Cerebellar cortex (tissue), 1 donor: ENCODE data around the gene ALDH3A1.

Experiments used
- DNase-seq: peaks from one replicate; pipeline ENCODE4 v3.0.0-alpha.2; 2015; ENCODE audit warnings: low spot score

The ALDH3A1 gene

GRCh38 chr17:19759568-19760549 is 11.8 kb upstream of the ALDH3A1 start:
- DNase-seq: no peak

DNA sequence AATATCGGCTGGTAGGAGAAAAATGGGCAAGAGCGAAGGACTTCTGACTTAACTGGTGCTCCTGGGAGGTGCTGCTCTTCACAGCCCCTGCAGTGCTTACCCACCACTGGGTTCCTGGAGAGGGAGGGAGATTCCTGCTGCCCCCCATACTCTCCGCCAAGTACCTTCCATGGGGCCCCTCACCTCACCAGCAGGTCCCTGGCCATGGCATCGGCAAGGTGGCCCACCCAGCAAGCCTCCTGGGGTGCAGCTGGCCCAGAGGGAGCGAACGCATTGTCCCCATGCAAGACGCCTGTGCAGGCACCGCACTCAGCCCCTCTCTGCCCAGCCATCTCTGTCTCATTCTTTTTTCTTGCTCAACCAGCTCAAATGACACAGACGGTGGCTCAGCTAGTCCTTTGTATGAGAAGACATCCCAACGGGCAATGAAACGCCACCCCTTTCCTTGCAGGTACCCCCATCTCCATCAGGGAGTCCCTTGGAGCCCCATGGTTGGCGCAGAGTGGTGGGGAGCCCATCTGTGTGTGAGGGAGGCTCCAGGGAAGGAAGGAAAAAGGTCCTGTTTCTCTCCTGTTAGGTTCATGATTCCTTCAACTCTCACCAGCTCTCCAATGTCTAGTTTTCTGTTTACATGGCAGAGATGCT is 9.6 kb upstream of the ALDH3A1 start:
- no peak for DNase-seq

- no peak for DNase-seq
Observed at GRCh38 chr17:19756546-19756945, 8.4 kb upstream of the ALDH3A1 start.

DNA sequence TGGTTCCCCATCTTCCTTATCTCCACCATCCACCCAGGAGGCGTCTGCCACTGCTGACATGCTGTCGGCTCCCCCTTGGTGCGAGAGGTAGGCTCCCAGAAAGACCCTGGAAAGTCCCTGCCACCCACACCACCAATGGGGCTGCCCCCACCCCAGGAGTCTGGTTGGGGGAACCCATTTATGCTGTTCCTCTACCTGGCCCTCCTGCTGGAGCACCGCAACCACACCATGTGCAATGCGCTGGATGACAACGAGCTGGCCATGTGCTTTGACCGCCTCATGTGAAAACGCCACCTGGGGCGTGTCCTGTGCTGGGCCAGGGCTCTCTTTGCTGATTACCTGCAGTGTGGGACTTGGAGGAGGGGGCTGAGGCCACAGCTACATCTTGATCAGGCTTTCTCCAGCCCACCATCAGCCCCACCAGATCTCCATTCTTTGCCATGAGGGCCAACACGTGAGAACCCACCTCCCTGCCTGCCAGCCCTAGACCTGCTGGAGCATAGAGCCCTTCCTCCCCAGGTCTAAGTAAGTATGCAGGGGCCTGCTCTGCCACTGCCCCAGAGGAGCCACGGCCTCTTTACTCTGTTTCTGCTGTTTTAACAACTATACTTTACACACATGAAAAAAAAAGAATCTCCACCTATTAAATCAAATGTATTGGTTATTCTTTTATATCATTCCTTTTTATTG is 7.9 kb upstream of the ALDH3A1 start:
- no peak for DNase-seq

DNA sequence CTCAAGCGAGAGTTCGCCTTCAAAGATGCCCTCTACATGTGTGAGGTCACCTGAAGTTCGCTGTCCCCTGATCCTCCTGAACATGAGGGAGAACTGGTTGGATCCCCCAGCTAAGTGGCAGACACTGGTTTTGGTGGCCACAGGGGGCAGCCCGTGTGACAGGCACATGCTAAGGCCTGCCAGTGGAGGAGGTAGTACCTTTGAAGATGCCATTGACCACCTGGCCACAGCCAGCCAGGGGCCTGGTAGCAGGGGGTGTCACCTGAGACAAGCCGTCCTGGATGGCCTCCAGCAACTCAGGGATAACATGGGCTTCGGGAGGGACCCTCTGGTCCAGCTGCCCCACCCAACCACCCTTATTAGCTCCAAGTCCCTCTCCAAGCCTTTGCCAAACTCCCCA is 7.3 kb upstream of the ALDH3A1 start:
- DNase-seq: no peak

DNA sequence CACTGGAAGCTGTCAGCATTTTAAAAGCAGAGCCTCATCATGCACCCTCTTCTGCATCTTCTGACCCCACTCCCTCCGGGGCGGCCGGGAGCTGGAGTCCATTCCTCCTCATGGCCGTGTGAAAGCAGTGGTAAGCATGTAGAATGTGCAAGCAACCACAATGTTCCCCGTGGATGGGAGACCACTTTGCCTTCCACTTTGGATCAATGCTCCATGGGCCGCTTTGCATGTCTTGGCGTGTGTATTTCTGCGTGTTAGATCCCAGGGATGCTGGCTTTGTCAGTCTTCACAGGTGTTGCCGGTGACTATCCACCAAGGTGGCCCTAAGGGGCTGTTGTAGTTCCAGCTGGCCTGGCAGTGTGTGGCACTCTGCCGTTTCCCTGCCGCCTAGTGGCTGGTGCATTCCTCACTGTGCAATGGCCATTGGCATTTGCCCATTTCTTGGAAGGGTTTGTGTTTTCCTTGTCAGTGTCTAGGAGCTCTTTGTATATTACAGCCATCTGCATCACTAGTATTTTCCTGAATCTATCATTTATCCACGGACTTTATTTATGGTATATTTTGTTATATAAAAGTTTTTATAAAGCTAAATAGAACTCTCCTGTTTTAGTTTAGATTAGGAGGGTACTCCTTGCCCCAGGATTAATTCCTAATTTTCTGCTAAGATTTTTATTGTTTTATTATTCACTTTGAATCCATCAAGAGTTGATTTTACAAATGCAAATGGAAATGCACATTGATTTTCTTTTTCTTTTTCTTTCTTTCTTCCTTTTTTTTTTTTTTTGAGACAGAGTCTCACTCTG is 5.8 kb upstream of the ALDH3A1 start:
- DNase-seq: peak; percentile 61

DNA sequence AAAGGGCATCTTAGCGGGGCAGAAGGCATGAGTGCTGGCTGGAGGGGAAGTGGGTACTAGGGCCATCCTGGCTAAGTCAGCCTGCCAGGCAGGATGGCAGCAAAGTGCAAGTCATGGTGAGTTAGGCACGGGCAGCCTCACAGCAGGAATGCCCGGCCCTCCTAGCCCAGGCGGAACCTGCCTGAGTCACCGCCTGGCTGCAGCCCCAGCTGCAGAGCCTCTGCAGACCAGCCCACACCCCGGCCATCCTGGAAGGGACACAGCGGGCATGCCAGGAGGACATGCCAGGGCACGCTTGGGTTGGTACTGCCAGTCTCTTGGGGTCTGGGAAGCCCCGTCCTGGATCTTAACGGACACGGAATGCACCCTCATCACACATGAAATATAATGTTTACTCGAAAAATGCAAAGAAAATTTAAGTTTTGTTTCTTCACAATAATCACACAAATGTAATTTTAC is 5.0 kb upstream of the ALDH3A1 start:
- DNase-seq: no peak

- DNase-seq: no peak
Observed at GRCh38 chr17:19752216-19753050, 4.3 kb upstream of the ALDH3A1 start.

DNA sequence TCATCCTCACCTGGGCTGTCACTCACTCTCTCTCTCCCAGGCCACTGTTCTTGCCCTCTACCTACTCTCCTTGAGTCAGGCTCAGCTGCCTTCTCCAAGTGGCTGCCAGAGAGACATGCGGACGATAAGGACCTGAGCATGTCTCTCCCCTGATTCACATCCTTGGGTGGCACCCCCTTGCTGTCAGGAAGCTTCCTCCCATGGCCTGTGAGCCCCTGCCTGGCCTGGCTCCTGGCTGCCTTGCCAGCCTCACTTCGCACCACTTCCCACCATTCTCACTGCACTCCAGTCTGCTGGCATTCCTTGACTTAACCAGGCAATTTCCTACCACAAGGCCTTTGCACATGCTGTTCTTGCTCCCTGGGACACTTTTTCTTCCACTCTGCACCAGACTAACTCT is 2.7 kb upstream of the ALDH3A1 start:
- no peak for DNase-seq

DNA sequence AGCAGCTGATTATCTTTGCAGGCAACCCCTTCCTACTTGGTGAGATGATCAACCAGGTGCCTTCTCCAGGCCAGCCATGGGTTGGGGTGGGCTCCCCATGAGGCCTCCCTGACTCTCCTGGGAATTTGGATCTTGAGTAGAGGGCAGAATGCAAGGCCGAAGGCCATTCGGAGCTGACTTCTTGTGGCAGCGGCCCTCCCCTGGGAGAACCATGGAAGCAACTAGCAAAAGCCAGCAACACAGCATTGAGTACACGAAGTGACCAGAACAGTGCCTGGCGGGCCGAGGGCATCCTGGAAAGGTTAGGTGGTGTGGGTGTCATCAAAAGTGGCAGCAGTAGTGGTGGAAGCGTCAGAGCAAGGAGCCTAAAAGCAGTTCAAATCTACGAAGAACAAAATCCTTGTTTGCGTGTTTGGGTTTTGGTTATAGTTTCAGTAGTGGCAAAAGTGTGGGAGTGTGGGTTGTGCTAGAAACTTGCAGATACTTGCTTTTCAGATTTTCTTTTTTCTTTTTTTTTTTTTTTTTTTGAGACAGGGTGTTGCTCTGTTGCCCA is 2.0 kb upstream of the ALDH3A1 start:
- no peak for DNase-seq

GRCh38 chr17:19748807-19749193 is 702 bp upstream of the ALDH3A1 start:
- DNase-seq: no peak

GRCh38 chr17:19747159-19747719 is 859 bp downstream of the ALDH3A1 start:
- no peak for DNase-seq

DNA sequence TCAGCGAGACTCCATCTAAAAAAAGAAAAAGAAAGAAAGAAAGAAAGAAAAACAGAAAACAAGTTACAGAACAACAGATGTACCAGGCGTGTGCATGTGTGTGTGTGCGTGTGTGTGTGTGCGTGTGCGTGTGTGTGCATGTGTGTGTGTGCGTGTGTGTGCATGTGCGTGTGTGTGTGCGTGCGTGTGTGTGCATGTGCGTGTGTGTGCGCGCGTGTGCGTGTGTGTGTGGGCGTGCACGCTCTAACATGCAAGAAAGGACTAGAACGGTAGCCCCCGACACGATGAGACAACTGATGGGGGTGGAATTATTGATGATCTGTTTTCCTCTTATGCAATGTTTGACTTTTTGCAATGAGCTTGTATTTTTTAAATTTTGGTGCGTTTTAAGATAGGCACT is 1.6 kb downstream of the ALDH3A1 start:
- DNase-seq: no peak

DNA sequence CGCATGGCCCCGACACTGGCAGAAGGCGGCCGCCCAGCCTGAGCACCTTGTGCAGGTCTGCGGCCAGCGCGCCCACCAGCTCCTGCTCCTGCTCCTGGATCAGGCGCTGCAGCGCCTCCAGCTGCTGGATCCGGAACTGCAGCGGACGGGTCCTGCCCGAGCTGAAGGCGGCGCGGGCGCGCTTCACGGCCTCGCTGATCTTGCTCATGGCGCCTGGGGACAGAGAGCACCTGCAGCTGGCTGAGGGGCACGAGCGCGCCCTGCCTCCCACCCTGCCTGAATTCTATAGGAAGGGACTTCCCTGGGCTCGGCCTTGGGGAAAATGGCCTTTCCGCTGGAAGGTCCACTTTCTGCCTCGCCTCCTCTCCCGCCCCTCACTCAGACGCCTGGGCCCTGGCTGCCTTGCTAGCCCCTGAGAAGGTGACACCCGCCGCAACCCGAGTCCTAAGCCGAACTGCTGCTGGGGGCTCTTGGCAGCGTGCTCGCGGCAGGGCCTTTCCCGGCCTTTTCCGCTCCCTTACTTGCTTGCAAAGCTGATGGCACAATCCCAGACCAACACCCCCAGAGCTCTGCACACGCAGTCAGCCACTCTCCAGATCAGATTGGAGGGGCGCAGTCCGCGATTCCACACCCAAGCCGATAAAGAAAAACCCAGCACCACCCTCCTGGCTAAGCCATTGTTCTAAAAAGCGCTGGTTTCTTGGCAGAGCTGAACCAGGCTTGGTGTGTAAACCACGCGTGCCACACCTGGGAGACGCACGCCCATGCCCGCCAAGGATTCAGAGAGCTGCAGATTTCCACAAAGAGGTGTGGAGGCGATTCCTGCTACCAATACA is 3.0 kb downstream of the ALDH3A1 start:
- DNase-seq: peak; percentile 81

DNA sequence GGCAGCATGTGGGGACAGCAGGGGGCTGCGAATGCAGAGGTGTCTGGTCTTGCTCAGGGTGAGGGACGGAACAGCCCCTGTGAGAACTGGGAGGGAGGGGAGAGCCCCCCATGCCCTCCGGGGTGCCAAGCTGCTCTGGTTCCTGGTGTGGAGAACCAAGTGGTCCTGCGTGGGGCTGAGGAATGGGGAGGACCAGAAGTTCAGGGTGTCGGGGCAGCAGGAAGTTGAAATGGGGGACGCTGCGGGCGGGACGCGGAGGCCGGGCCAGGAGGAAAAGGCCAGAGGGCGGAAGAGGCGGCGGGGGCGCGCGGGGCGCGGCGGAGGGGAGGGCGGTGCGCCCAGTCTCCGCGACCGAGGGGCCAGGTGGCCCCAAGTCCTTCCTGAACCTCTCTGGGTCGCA is 3.6 kb downstream of the ALDH3A1 start:
- DNase-seq: no peak

DNA sequence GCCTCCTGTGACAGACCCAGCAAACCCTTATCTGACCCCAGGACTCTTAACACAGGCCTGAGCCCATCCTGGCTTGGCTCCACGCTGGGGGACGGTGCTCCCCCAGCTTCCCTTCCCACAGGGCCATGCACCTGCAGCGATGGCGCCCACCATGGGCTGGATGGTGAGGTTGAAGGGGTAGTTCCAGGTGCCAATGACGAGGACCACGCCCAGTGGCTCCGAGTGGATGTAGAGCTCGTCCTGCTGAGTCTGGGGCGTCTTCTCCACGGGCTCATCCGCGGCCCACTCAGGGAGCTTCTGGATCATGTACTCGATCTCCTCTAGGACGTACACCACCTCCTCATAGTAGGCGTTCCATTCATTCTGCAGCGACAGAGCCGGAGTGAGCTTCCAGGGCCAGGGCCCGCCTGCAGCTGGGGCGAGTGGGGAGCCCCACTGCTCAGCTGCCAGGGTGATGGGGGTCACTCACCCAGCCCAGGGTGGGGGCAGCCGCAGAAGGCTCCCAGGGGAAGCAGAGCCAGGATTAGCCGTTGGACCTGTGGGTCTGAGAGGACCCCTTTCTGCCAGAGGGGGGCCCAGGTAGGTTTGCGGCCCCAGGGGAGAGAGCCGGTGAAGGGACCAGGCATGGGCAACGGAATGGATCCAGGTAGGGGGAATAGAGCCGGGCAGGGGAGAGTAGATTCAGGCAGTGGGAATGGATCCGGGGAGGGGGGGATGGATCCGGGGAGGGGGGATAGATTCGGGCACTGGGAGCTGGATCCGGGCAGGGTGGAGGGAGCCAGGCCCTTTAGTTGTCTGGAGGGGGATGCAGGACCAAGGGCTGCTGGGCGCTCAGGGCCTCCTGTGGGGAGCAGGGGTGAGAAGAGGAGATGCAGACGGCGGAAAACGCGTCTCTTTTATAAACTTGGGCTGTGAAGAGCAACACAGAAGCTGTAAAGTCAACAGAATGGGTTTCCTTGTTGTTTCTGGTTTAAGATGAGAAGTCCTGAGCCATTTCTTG is 4.7 kb downstream of the ALDH3A1 start:
- DNase-seq: no peak

GRCh38 chr17:19742495-19742894 is 5.6 kb downstream of the ALDH3A1 start:
- no peak for DNase-seq

GRCh38 chr17:19741832-19742457 is 6.2 kb downstream of the ALDH3A1 start:
- no peak for DNase-seq
